Spleen (tissue), 7 donors: ENCODE data around the gene PCDHGC3.

Source experiments
- CTCF ChIP-seq, 11 experiments: fragments of 200-600 bp in 7 of 11; fragments of 450-650 bp in 4 of 11; sonication (generic) in 4 of 11; IDR thresholded peaks in 8 of 11; conservative IDR thresholded peaks in 3 of 11; 1 replicate in 7 of 11; 2 replicates in 4 of 11; pipeline versions ENCODE4 v1.4.0 to v1.8.0; 2016 to 2021; ENCODE audit warnings: antibody characterized with exemption in 11 of 11, inconsistent platforms in 4 of 11, mild to moderate bottlenecking in 1 of 11
- POLR2A ChIP-seq, 3 donors: fragments of 450-650 bp; IDR thresholded peaks; one replicate each; pipeline ENCODE4 v1.5.1; 2017; ENCODE audit warnings: antibody characterized with exemption in 3 of 3, mild to moderate bottlenecking in 1 of 3
- donor health status: DM: no; HTN: no; CAD: no; lungs with moderate emphysema.
- donor health status: DM: no; HTN: no; CAD: no.
- donor health status: DM: no; HTN: no; CAD: no.

DNA sequence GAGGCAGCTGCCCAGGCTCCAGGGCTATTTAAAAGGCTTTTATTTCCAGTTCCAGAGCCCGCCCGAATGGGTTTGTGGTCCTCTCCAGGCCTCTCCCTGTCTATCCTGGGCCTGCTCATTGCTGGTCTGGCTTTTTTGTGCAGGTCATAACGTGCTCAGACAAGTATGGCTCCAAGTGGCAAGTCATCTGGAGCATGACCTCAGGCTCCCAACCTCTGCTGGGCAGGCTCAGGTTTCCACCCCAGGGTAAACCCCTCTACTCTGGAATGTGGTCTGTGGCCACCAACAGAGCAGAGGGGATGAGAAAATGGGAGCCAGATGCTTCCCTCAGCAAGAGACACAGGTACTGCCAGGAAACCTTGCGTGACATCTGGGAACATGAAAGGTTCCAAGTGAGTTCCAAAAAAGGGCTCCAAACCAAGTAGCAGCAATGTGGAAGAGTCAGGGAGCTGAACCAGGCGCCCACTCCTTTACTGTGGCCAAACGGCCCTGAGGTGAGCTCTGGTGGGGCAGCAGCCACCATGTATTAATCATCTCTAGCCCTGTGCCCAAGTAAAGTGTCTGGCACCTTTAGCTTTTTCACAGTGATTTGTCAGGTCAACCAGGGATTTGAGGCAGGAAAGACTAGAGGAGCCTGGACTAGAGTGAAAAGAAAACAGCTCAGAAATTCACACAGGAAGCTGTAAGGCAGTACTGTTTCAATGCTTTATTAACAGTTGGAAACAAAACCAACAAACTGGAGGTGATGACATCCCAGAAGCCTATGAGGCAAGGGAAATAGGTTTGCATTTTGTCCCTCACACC, 38.8 kb downstream of the PCDHGC3 start:
- TF ChIP-seq CTCF (IDR thresholded peaks at IDR 0.05 in 8 of 11, conservative IDR thresholded peaks at IDR 0.05 in 3 of 11): no peak
- no peak for TF ChIP-seq POLR2A (IDR thresholded peaks at IDR 0.05)
